ENCODE results near the gene FGF11. TPM values are rescaled to one million over a fixed set of nuclear protein-coding genes. Genes with fewer than 3 reads are reported as not detected.

The FGF11 gene
- total and polyA plus RNA-seq, 2 of the 13 experiments (the other 11 are each of a cell fraction or from before 2014, with no cell fraction given) = 0.20 to 7.6 TPM

- H3K4me3 ChIP-seq (replicated peaks in 1 of 3; ENCODE audit: insufficient read depth in 1 of 3, low read depth in 2 of 3, low read length in 3 of 3) = no peak overlapping the region
- no peaks in the 10 kb centered on the region for H3K79me2 ChIP-seq (ENCODE audit: insufficient read depth, low read length)
- ChIA-PET CTCF (ENCODE audit: low intra/inter-chr PET ratio, low total read pairs) (no interaction called here), POLR2A (interaction anchor here (1.3 kb wide), 1 partner anchor 33 kb away, joined by 11 read pairs; no protein-coding TSS in a partner anchor)
- H4K20me1 ChIP-seq (ENCODE audit: insufficient read depth, low read length) = no peaks in the 10 kb centered on the region
- H3K4me1 ChIP-seq (ENCODE audit: insufficient read depth, low read length) = peaks cover 57% of the 10 kb centered on the region
- H3K4me2 ChIP-seq (ENCODE audit: low read depth, low read length) = no peak overlapping the region
- ATAC-seq = no peak
- peaks cover 6 to 27% of the 10 kb centered on the region in 2 experiments; a peak in 4 of 5 replicates for H3K27me3 ChIP-seq (ENCODE audit: control insufficient read depth in 1 of 2, insufficient read depth in 2 of 2, low read length in 2 of 2)
- no TSS peak for BruUV-seq (replicated peaks)
- in situ Hi-C loops (cut with HindIII; ENCODE audit: extremely low pct_ligation_motif_present, low pct_unique_long_range_greater_than_20kb) (no loop called here), intact Hi-C loops (cut with micrococcal nuclease; ENCODE audit: unreplicated experiment) (no loop called here)
- no peak for FAIRE-seq
- no peaks in the 10 kb centered on the region for H3K36me3 ChIP-seq (replicated peaks in 1 of 2; ENCODE audit: control insufficient read depth in 1 of 2, insufficient read depth in 2 of 2, low read length in 2 of 2)
- DNase-seq (ENCODE audit: low spot score) = no peak
- no peak overlapping the region for H3K27ac ChIP-seq (ENCODE audit: extremely low read length, insufficient read depth, low read length)
- WGBS (ENCODE audit: low lambda C conversion rate) = 48% methylated on average over 2 of the region's 2 CpGs
- H3K9me3 ChIP-seq (ENCODE audit: low read length) = no peaks in the 10 kb centered on the region
- H2AFZ ChIP-seq (ENCODE audit: low read length) = no peak overlapping the region
- no peak overlapping the region for H3K9ac ChIP-seq (ENCODE audit: insufficient read depth, low read depth, low read length)
- no peak for TF ChIP-seq ZNF256 (CRISPR knock-in tag; conservative IDR thresholded peaks at IDR 0.05)
- TF ChIP-seq, protein P1, sequence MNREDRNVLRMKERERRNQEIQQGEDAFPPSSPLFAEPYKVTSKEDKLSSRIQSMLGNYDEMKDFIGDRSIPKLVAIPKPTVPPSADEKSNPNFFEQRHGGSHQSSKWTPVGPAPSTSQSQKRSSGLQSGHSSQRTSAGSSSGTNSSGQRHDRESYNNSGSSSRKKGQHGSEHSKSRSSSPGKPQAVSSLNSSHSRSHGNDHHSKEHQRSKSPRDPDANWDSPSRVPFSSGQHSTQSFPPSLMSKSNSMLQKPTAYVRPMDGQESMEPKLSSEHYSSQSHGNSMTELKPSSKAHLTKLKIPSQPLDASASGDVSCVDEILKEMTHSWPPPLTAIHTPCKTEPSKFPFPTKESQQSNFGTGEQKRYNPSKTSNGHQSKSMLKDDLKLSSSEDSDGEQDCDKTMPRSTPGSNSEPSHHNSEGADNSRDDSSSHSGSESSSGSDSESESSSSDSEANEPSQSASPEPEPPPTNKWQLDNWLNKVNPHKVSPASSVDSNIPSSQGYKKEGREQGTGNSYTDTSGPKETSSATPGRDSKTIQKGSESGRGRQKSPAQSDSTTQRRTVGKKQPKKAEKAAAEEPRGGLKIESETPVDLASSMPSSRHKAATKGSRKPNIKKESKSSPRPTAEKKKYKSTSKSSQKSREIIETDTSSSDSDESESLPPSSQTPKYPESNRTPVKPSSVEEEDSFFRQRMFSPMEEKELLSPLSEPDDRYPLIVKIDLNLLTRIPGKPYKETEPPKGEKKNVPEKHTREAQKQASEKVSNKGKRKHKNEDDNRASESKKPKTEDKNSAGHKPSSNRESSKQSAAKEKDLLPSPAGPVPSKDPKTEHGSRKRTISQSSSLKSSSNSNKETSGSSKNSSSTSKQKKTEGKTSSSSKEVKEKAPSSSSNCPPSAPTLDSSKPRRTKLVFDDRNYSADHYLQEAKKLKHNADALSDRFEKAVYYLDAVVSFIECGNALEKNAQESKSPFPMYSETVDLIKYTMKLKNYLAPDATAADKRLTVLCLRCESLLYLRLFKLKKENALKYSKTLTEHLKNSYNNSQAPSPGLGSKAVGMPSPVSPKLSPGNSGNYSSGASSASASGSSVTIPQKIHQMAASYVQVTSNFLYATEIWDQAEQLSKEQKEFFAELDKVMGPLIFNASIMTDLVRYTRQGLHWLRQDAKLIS (CRISPR knock-in tag; IDR thresholded peaks at IDR 0.05) = no peak
- TF ChIP-seq CC2D1A (CRISPR knock-in tag; IDR thresholded peaks at IDR 0.05) = no peak
- TF ChIP-seq FOXJ3 (CRISPR knock-in tag; IDR thresholded peaks at IDR 0.05; ENCODE audit: borderline replicate concordance) = no peak
- no peak for TF ChIP-seq JARID2 (CRISPR knock-in tag; IDR thresholded peaks at IDR 0.05; ENCODE audit: insufficient replicate concordance)
- TF ChIP-seq ZBTB7A (CRISPR knock-in tag; IDR thresholded peaks at IDR 0.05) = no peak
- no peak for TF ChIP-seq ZBTB21 (CRISPR knock-in tag; IDR thresholded peaks at IDR 0.05)
- no peak for TF ChIP-seq HMG20A (CRISPR knock-in tag; IDR thresholded peaks at IDR 0.05; ENCODE audit: borderline replicate concordance)
- TF ChIP-seq, protein P2, sequence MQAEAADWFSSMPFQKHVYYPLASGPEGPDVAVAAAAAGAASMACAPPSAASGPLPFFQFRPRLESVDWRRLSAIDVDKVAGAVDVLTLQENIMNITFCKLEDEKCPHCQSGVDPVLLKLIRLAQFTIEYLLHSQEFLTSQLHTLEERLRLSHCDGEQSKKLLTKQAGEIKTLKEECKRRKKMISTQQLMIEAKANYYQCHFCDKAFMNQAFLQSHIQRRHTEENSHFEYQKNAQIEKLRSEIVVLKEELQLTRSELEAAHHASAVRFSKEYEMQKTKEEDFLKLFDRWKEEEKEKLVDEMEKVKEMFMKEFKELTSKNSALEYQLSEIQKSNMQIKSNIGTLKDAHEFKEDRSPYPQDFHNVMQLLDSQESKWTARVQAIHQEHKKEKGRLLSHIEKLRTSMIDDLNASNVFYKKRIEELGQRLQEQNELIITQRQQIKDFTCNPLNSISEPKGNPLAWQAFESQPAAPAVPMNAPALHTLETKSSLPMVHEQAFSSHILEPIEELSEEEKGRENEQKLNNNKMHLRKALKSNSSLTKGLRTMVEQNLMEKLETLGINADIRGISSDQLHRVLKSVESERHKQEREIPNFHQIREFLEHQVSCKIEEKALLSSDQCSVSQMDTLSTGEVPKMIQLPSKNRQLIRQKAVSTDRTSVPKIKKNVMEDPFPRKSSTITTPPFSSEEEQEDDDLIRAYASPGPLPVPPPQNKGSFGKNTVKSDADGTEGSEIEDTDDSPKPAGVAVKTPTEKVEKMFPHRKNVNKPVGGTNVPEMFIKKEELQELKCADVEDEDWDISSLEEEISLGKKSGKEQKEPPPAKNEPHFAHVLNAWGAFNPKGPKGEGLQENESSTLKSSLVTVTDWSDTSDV (CRISPR knock-in tag; IDR thresholded peaks at IDR 0.05) = no peak
- TF ChIP-seq, protein P3, sequence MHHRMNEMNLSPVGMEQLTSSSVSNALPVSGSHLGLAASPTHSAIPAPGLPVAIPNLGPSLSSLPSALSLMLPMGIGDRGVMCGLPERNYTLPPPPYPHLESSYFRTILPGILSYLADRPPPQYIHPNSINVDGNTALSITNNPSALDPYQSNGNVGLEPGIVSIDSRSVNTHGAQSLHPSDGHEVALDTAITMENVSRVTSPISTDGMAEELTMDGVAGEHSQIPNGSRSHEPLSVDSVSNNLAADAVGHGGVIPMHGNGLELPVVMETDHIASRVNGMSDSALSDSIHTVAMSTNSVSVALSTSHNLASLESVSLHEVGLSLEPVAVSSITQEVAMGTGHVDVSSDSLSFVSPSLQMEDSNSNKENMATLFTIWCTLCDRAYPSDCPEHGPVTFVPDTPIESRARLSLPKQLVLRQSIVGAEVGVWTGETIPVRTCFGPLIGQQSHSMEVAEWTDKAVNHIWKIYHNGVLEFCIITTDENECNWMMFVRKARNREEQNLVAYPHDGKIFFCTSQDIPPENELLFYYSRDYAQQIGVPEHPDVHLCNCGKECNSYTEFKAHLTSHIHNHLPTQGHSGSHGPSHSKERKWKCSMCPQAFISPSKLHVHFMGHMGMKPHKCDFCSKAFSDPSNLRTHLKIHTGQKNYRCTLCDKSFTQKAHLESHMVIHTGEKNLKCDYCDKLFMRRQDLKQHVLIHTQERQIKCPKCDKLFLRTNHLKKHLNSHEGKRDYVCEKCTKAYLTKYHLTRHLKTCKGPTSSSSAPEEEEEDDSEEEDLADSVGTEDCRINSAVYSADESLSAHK (CRISPR knock-in tag; IDR thresholded peaks at IDR 0.05; ENCODE audit: borderline replicate concordance) = no peak
- TF ChIP-seq, protein P4, sequence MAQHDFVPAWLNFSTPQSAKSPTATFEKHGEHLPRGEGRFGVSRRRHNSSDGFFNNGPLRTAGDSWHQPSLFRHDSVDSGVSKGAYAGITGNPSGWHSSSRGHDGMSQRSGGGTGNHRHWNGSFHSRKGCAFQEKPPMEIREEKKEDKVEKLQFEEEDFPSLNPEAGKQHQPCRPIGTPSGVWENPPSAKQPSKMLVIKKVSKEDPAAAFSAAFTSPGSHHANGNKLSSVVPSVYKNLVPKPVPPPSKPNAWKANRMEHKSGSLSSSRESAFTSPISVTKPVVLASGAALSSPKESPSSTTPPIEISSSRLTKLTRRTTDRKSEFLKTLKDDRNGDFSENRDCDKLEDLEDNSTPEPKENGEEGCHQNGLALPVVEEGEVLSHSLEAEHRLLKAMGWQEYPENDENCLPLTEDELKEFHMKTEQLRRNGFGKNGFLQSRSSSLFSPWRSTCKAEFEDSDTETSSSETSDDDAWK (CRISPR knock-in tag; IDR thresholded peaks at IDR 0.05) = no peak
Measured at GRCh38 chr17:7442142-7442541, 2.8 kb downstream of the FGF11 start.

All from HepG2 (cell line).